H9 (cell line): ENCODE results near the gene C2orf78. TPM values are rescaled to one million over a fixed set of nuclear protein-coding genes. Genes with fewer than 3 reads are reported as not detected.

Experiments
- DNase-seq: peaks from one replicate; pipeline ENCODE4 v3.0.0-alpha.2; 2017
- H2AFZ ChIP-seq: one replicate; pipeline ENCODE4 v1.6.1; 2013; ENCODE audit warnings: mild to moderate bottlenecking, low read length, control low read depth, moderate library complexity
- H2AK5ac ChIP-seq: 2 replicates; pipeline ENCODE4 v1.6.1; 2013; ENCODE audit warnings: low read length, control low read depth, mixed read lengths; ENCODE audit not compliant: insufficient read length
- H2BK120ac ChIP-seq: one replicate; pipeline ENCODE4 v1.6.1; 2013; ENCODE audit warnings: low read depth, mild to moderate bottlenecking, low read length, control low read depth, inconsistent platforms; ENCODE audit not compliant: poor library complexity, severe bottlenecking
- H2BK12ac ChIP-seq: 2 replicates; pipeline ENCODE4 v1.6.1; 2013; ENCODE audit warnings: low read length, control low read depth, mixed read lengths, low read depth; ENCODE audit not compliant: insufficient read length
- H2BK15ac ChIP-seq: 2 replicates; pipeline ENCODE4 v1.6.1; 2013; ENCODE audit warnings: low read depth, low read length, control low read depth
- H2BK20ac ChIP-seq: one replicate; pipeline ENCODE4 v1.6.1; 2013; ENCODE audit warnings: low read depth, mild to moderate bottlenecking, low read length, control low read depth, inconsistent platforms; ENCODE audit not compliant: poor library complexity, severe bottlenecking
- H2BK5ac ChIP-seq: 2 replicates; pipeline ENCODE4 v1.6.1; 2013; ENCODE audit warnings: low read length, control low read depth, mixed read lengths; ENCODE audit not compliant: insufficient read length
- H3K14ac ChIP-seq: 2 replicates; pipeline ENCODE4 v1.6.1; 2013; ENCODE audit warnings: low read length, control low read depth; ENCODE audit not compliant: insufficient read depth
- H3K18ac ChIP-seq: 2 replicates; pipeline ENCODE4 v1.6.1; 2013; ENCODE audit warnings: low read depth, mild to moderate bottlenecking, mixed read lengths, low read length, control low read depth; ENCODE audit not compliant: insufficient read length
- H3K23ac ChIP-seq: 2 replicates; pipeline ENCODE4 v1.6.1; 2013; ENCODE audit warnings: low read length, control low read depth, mixed read lengths, low read depth; ENCODE audit not compliant: insufficient read length
- H3K23me2 ChIP-seq: 2 replicates; pipeline ENCODE4 v1.6.1; 2013; ENCODE audit warnings: low read depth, mild to moderate bottlenecking, mixed read lengths, low read length, control low read depth; ENCODE audit not compliant: insufficient read length, poor library complexity, severe bottlenecking
- H3K27ac ChIP-seq: 2 replicates; pipeline ENCODE4 v1.5.1; 2013; ENCODE audit warnings: low read length, control low read depth, mixed read lengths, low read depth; ENCODE audit not compliant: insufficient read length
- H3K27me3 ChIP-seq: 2 replicates; pipeline ENCODE4 v1.6.1; 2013; ENCODE audit warnings: low read length, control low read depth, inconsistent platforms; ENCODE audit not compliant: insufficient read depth
- H3K4ac ChIP-seq: 2 replicates; pipeline ENCODE4 v1.6.1; 2013; ENCODE audit warnings: low read depth, mild to moderate bottlenecking, control low read depth, inconsistent platforms, low read length, moderate library complexity
- H3K4me1 ChIP-seq: 2 replicates; pipeline ENCODE4 v1.6.1; 2013; ENCODE audit warnings: low read length, control low read depth, inconsistent platforms; ENCODE audit not compliant: insufficient read depth
- H3K4me2 ChIP-seq: 2 replicates; pipeline ENCODE4 v1.6.1; 2013; ENCODE audit warnings: low read length, control low read depth, mixed read lengths; ENCODE audit not compliant: insufficient read length, insufficient read depth
- H3K56ac ChIP-seq: 2 replicates; pipeline ENCODE4 v1.6.1; 2013; ENCODE audit warnings: low read depth, mild to moderate bottlenecking, mixed read lengths, low read length, control low read depth; ENCODE audit not compliant: insufficient read length
- H3K79me1 ChIP-seq: 2 replicates; pipeline ENCODE4 v1.6.1; 2013; ENCODE audit warnings: low read depth, mild to moderate bottlenecking, moderate library complexity, low read length, control low read depth, inconsistent platforms; ENCODE audit not compliant: insufficient read depth, poor library complexity, severe bottlenecking
- H3K79me2 ChIP-seq: 2 replicates; pipeline ENCODE4 v1.6.1; 2013; ENCODE audit warnings: low read length, control low read depth, inconsistent platforms; ENCODE audit not compliant: insufficient read depth
- H3K9ac ChIP-seq: 2 replicates; pipeline ENCODE4 v1.6.1; 2013; ENCODE audit warnings: low read length, control low read depth, mixed read lengths; ENCODE audit not compliant: insufficient read length; ENCODE audit errors: extremely low read depth
- H3K9me3 ChIP-seq: one replicate; pipeline ENCODE4 v1.6.1; 2013; ENCODE audit warnings: low read depth, low read length, inconsistent platforms; ENCODE audit not compliant: control insufficient read depth
- H3T11ph ChIP-seq: one replicate; pipeline ENCODE4 v1.6.1; 2013; ENCODE audit warnings: mild to moderate bottlenecking, low read length, control low read depth, inconsistent platforms
- H4K20me1 ChIP-seq: one replicate; pipeline ENCODE4 v1.6.1; 2013; ENCODE audit not compliant: control insufficient read depth, insufficient read length, insufficient read depth
- H4K5ac ChIP-seq: 2 replicates; pipeline ENCODE4 v1.6.1; 2013; ENCODE audit warnings: low read depth, mild to moderate bottlenecking, mixed read lengths, low read length, control low read depth; ENCODE audit not compliant: insufficient read length
- H4K8ac ChIP-seq: replicated peaks from 2 replicates; pipeline ENCODE4 v1.6.1; 2013; ENCODE audit warnings: low read length, control low read depth, mixed read lengths, low read depth; ENCODE audit not compliant: insufficient read length
- H4K91ac ChIP-seq: 2 replicates; pipeline ENCODE4 v1.6.1; 2013; ENCODE audit warnings: low read depth, mild to moderate bottlenecking, moderate library complexity, mixed read lengths, low read length, control low read depth; ENCODE audit not compliant: insufficient read length
- H3K27ac Mint-ChIP-seq, 3 experiments: 2 replicates in 2 of 3; 3 replicates in 1 of 3; pipeline ENCODE4 v1.8.0; 2020 to 2021; ENCODE audit warnings: mixed read lengths in 3 of 3, mild to moderate bottlenecking in 1 of 3, moderate library complexity in 1 of 3
- H3K27me3 Mint-ChIP-seq: 2 replicates; pipeline ENCODE4 v1.8.0; 2021; ENCODE audit warnings: low read depth, mild to moderate bottlenecking, moderate library complexity, mixed read lengths
- H3K36me3 Mint-ChIP-seq, 3 experiments: 2 replicates in 2 of 3; 3 replicates in 1 of 3; pipeline ENCODE4 v1.8.0; 2020 to 2021; ENCODE audit warnings: low read depth in 3 of 3, mixed read lengths in 3 of 3; ENCODE audit not compliant: insufficient read depth in 1 of 3
- H3K4me1 Mint-ChIP-seq, 2 experiments: 2 replicates each; pipeline ENCODE4 v1.8.0; 2020; ENCODE audit warnings: mixed read lengths in 2 of 2
- H3K4me3 Mint-ChIP-seq, 2 experiments: 2 replicates in 1 of 2; 3 replicates in 1 of 2; pipeline ENCODE4 v1.8.0; 2020 to 2021; ENCODE audit warnings: mild to moderate bottlenecking in 2 of 2, mixed read lengths in 2 of 2, moderate library complexity in 1 of 2
- H3K9me3 Mint-ChIP-seq, 2 experiments: 2 replicates in 1 of 2; 3 replicates in 1 of 2; pipeline ENCODE4 v1.8.0; 2020; ENCODE audit warnings: mild to moderate bottlenecking in 2 of 2, mixed read lengths in 2 of 2, moderate library complexity in 1 of 2
- WGBS: extraction: QIAGEN DNeasy Blood & Tissue Kit; methylation state at CpG from one replicate; pipeline ENCODE4 v1.1.7; 2013; ENCODE audit warnings: missing lambda C conversion rate, low lambda C conversion rate, mixed read lengths; ENCODE audit not compliant: insufficient read length; ENCODE audit errors: extremely low coverage; 5-methylcytosine and 5-hydroxymethylcytosine counted together
- total RNA-seq: library from RNA; stranded (reverse); gene quantifications from 2 replicates; pipeline ENCODE4 v1.2.1, GENCODE V29; 2021
- TF ChIP-seq, protein P1 (sequence below): fragments of 200-600 bp; sonication (generic); conservative IDR thresholded peaks from 3 replicates; pipeline ENCODE4 v1.8.0; 2021; ENCODE audit warnings: antibody characterized with exemption, mild to moderate bottlenecking

The C2orf78 gene
- total RNA-seq, 1 experiment from 2014 or later = 0.09 TPM

DNA sequence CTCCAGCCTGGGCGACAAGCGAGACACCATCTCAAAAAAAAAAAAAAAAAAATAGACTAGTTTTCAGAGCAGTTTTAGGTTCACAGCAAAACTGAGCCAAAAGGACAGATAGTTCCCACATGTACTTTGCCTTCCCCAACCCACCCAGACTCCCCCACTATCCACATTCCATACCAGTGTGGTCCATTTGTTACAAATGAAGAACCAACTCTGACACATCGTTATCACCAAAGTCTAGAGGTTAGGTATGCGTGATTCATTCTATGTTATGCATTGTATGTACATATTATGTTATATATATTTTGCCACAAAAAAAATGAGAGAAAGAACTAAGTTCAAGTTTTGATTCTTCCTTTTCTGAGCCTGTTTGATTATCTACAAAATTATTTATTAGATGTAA is 7.6 kb upstream of the C2orf78 start:
- Mint-ChIP-seq H3K27ac (no peak overlapping the region), H3K9me3 (no peaks in the 10 kb centered on the region), H3K4me1 (peaks cover 7 to 9% of the 10 kb centered on the region in 2 experiments), H3K27me3 (no peaks in the 10 kb centered on the region; the same call in 1 of the 2 replicates), H3K36me3 (peaks cover 12 to 57% (median 48%) of the 10 kb centered on the region in 3 experiments; a peak in 6 of 7 replicates), H3K4me3 (no peak overlapping the region)
- Histone ChIP-seq H3K4ac (no peak overlapping the region), H2AK5ac (no peak overlapping the region), H2BK12ac (no peak overlapping the region), H4K5ac (no peak overlapping the region), H2BK20ac (no peak overlapping the region), H3K4me2 (no peak overlapping the region), H3T11ph (no peak overlapping the region), H3K79me1 (no peaks in the 10 kb centered on the region), H3K27ac (no peak overlapping the region), H3K9ac (no peak overlapping the region), H3K14ac (no peak overlapping the region), H3K23ac (no peak overlapping the region), H2AFZ (no peak overlapping the region), H4K8ac (no peak overlapping the region), H3K4me1 (no peaks in the 10 kb centered on the region), H3K27me3 (no peaks in the 10 kb centered on the region), H3K18ac (no peak overlapping the region), H3K56ac (no peak overlapping the region), H4K91ac (no peak overlapping the region), H2BK5ac (no peak overlapping the region), H2BK15ac (no peak overlapping the region), H4K20me1 (no peaks in the 10 kb centered on the region), H3K79me2 (no peaks in the 10 kb centered on the region; the same call in 1 of the 2 replicates), H3K9me3 (no peaks in the 10 kb centered on the region), H2BK120ac (no peak overlapping the region), H3K23me2 (peaks cover 4% of the 10 kb centered on the region)
- TF ChIP-seq, protein P1, sequence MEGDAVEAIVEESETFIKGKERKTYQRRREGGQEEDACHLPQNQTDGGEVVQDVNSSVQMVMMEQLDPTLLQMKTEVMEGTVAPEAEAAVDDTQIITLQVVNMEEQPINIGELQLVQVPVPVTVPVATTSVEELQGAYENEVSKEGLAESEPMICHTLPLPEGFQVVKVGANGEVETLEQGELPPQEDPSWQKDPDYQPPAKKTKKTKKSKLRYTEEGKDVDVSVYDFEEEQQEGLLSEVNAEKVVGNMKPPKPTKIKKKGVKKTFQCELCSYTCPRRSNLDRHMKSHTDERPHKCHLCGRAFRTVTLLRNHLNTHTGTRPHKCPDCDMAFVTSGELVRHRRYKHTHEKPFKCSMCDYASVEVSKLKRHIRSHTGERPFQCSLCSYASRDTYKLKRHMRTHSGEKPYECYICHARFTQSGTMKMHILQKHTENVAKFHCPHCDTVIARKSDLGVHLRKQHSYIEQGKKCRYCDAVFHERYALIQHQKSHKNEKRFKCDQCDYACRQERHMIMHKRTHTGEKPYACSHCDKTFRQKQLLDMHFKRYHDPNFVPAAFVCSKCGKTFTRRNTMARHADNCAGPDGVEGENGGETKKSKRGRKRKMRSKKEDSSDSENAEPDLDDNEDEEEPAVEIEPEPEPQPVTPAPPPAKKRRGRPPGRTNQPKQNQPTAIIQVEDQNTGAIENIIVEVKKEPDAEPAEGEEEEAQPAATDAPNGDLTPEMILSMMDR = no peak
- DNase-seq = no peak
- WGBS = no CpG with 5 or more reads among the region's 4 CpGs
